Measurements from ENCODE around the gene DGKI.

The DGKI gene

GRCh38 chr7:137674551-137675409 is 172.0 kb downstream of the DGKI start:
- TF ChIP-seq CTCF (conservative IDR thresholded peaks at IDR 0.05; ENCODE audit: low read depth, low read length): no peak
- Histone ChIP-seq H3K27me3 (ENCODE audit: insufficient read depth, low read depth) (no peaks in the 10 kb centered on the region), H3K36me3 (ENCODE audit: insufficient read depth) (no peaks in the 10 kb centered on the region), H3K79me2 (ENCODE audit: insufficient read depth, low read depth) (no peaks in the 10 kb centered on the region), H3K4me3 (IDR thresholded peaks at IDR 0.05; ENCODE audit: insufficient read depth, low read depth, low read length) (no peak overlapping the region), H3K4me1 (ENCODE audit: low read depth, poor library complexity, severe bottlenecking) (no peaks in the 10 kb centered on the region), H3K9ac (no peak overlapping the region), H4K20me1 (ENCODE audit: insufficient read depth) (no peaks in the 10 kb centered on the region), H2AFZ (ENCODE audit: low read depth) (no peak overlapping the region), H3K4me2 (no peak overlapping the region), H3K27ac (no peak overlapping the region)

GRCh38 chr7:137674048-137674447 is 172.7 kb downstream of the DGKI start:
- Histone ChIP-seq H3K9ac (no peak overlapping the region), H3K4me2 (no peak overlapping the region), H3K79me2 (ENCODE audit: insufficient read depth, low read depth) (no peaks in the 10 kb centered on the region), H2AFZ (ENCODE audit: low read depth) (no peak overlapping the region), H4K20me1 (ENCODE audit: insufficient read depth) (no peaks in the 10 kb centered on the region), H3K27me3 (ENCODE audit: insufficient read depth, low read depth) (no peaks in the 10 kb centered on the region), H3K27ac (no peak overlapping the region), H3K4me1 (ENCODE audit: low read depth, poor library complexity, severe bottlenecking) (no peaks in the 10 kb centered on the region), H3K36me3 (ENCODE audit: insufficient read depth) (no peaks in the 10 kb centered on the region), H3K4me3 (IDR thresholded peaks at IDR 0.05; ENCODE audit: insufficient read depth, low read depth, low read length) (no peak overlapping the region)
- TF ChIP-seq CTCF (conservative IDR thresholded peaks at IDR 0.05; ENCODE audit: low read depth, low read length): no peak

GRCh38 chr7:137671920-137672319 is 174.9 kb downstream of the DGKI start:
- no peak for TF ChIP-seq CTCF (conservative IDR thresholded peaks at IDR 0.05; ENCODE audit: low read depth, low read length)
- Histone ChIP-seq H3K27ac (no peak overlapping the region), H3K4me1 (ENCODE audit: low read depth, poor library complexity, severe bottlenecking) (no peaks in the 10 kb centered on the region), H3K36me3 (ENCODE audit: insufficient read depth) (no peaks in the 10 kb centered on the region), H3K27me3 (ENCODE audit: insufficient read depth, low read depth) (no peaks in the 10 kb centered on the region), H3K4me3 (IDR thresholded peaks at IDR 0.05; ENCODE audit: insufficient read depth, low read depth, low read length) (no peak overlapping the region), H3K9ac (no peak overlapping the region), H3K79me2 (ENCODE audit: insufficient read depth, low read depth) (no peaks in the 10 kb centered on the region), H4K20me1 (ENCODE audit: insufficient read depth) (no peaks in the 10 kb centered on the region), H2AFZ (ENCODE audit: low read depth) (no peak overlapping the region), H3K4me2 (no peak overlapping the region)

GRCh38 chr7:137670222-137671064 is 176.3 kb downstream of the DGKI start:
- Histone ChIP-seq H3K9ac (no peak overlapping the region), H3K4me1 (ENCODE audit: low read depth, poor library complexity, severe bottlenecking) (no peaks in the 10 kb centered on the region), H3K36me3 (ENCODE audit: insufficient read depth) (no peaks in the 10 kb centered on the region), H3K79me2 (ENCODE audit: insufficient read depth, low read depth) (no peaks in the 10 kb centered on the region), H3K4me2 (no peak overlapping the region), H4K20me1 (ENCODE audit: insufficient read depth) (no peaks in the 10 kb centered on the region), H3K27me3 (ENCODE audit: insufficient read depth, low read depth) (no peaks in the 10 kb centered on the region), H2AFZ (ENCODE audit: low read depth) (no peak overlapping the region), H3K4me3 (IDR thresholded peaks at IDR 0.05; ENCODE audit: insufficient read depth, low read depth, low read length) (no peak overlapping the region), H3K27ac (no peak overlapping the region)
- TF ChIP-seq CTCF (conservative IDR thresholded peaks at IDR 0.05; ENCODE audit: low read depth, low read length): no peak

All from KMS-11 (cell line).